ENCODE measurements around the gene XPR1.
"Not testable (repeated sequence)": the region's sequence is repeated elsewhere in the genome, so short reads cannot be mapped to it uniquely, and the experiment has no call there.

XPR1 gene

DNA sequence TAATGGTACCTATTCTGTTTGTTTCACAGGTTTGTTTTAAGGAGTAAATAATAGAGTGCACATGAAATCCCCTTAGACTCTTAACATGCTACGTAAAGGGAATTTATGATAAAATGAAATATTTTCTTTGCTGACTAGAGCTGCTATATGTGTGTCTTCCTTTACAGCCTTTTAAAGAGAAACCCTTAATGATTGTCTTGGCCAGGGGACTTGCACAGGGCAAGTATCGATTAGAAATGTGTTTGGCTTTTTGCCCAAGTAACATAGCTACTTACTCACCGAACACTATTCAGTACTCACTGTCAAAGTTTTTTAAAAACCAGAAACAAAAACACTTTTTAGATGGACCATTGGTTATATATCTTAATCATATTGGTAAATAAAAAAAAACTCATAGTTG, 209.6 kb downstream of the XPR1 start:
- DNase-seq (ENCODE audit: insufficient read length, low spot score) = no peak
- FAIRE-seq = no peak
- no peak for TF ChIP-seq SPI1 (IDR thresholded peaks at IDR 0.05; ENCODE audit: low read depth, low read length)
- TF ChIP-seq POU2F2 (IDR thresholded peaks at IDR 0.05; ENCODE audit: low read depth, low read length) = no peak
- TF ChIP-seq POLR2AphosphoS5 (IDR thresholded peaks at IDR 0.05; ENCODE audit: low read depth, low read length) = no peak
- TF ChIP-seq POLR2A (IDR thresholded peaks at IDR 0.05; ENCODE audit: low read depth, low read length) = no peak
- no peak for TF ChIP-seq TAF1 (IDR thresholded peaks at IDR 0.05; ENCODE audit: low read depth, low read length)
- TF ChIP-seq PAX5 (IDR thresholded peaks at IDR 0.05; ENCODE audit: insufficient read depth, low read length, severe bottlenecking) = no peak

DNA sequence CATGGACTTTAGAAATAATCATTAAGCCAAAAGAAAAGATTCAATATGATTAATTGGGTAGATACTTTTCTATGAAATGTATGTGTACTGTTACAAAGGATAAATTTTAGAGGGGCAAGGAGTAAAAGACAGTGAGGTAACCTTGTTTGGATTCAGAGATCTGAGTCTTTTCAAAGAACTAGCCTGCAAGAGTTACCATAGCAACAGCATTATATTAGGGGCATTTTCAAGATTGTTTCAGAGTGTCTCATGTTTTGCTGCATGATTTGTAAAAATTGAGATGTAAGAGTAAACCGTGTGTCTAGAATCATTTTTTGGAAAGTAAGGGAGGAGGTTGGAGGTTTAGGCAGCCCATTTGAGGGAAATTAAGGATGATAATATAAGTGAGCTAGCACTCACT, 210.2 kb downstream of the XPR1 start:
- FAIRE-seq (no peak), DNase-seq (ENCODE audit: insufficient read length, low spot score) (no peak)
- TF ChIP-seq SPI1 (IDR thresholded peaks at IDR 0.05; ENCODE audit: low read depth, low read length) = no peak
- TF ChIP-seq POLR2AphosphoS5 (IDR thresholded peaks at IDR 0.05; ENCODE audit: low read depth, low read length) = no peak
- no peak for TF ChIP-seq POLR2A (IDR thresholded peaks at IDR 0.05; ENCODE audit: low read depth, low read length)

- TF ChIP-seq POLR2AphosphoS5 (IDR thresholded peaks at IDR 0.05; ENCODE audit: low read depth, low read length) (no peak), POU2F2 (IDR thresholded peaks at IDR 0.05; ENCODE audit: low read depth, low read length) (no peak), POLR2A (IDR thresholded peaks at IDR 0.05; ENCODE audit: low read depth, low read length) (no peak), PAX5 (IDR thresholded peaks at IDR 0.05; ENCODE audit: insufficient read depth, low read length, severe bottlenecking) (no peak), SPI1 (IDR thresholded peaks at IDR 0.05; ENCODE audit: low read depth, low read length) (no peak), TAF1 (IDR thresholded peaks at IDR 0.05; ENCODE audit: low read depth, low read length) (no peak)
- no peak for FAIRE-seq
- no peak for DNase-seq (ENCODE audit: insufficient read length, low spot score)
These were observed 210.9 kb downstream of the XPR1 start for GRCh38 chr1:180842491-180843275.

- no peak for DNase-seq (ENCODE audit: insufficient read length, low spot score)
- no peak for FAIRE-seq
- TF ChIP-seq TAF1 (IDR thresholded peaks at IDR 0.05; ENCODE audit: low read depth, low read length) = no peak
- TF ChIP-seq POLR2AphosphoS5 (IDR thresholded peaks at IDR 0.05; ENCODE audit: low read depth, low read length) = no peak
- no peak for TF ChIP-seq PAX5 (IDR thresholded peaks at IDR 0.05; ENCODE audit: insufficient read depth, low read length, severe bottlenecking)
- no peak for TF ChIP-seq POLR2A (IDR thresholded peaks at IDR 0.05; ENCODE audit: low read depth, low read length)
- no peak for TF ChIP-seq SPI1 (IDR thresholded peaks at IDR 0.05; ENCODE audit: low read depth, low read length)
- TF ChIP-seq POU2F2 (IDR thresholded peaks at IDR 0.05; ENCODE audit: low read depth, low read length) = no peak
These were observed 213.5 kb downstream of the XPR1 start for GRCh38 chr1:180845352-180845751.

GRCh38 chr1:180848191-180848590, 216.4 kb downstream of the XPR1 start:
- DNase-seq (ENCODE audit: insufficient read length, low spot score) (no peak), FAIRE-seq (no peak)
- no peak for TF ChIP-seq POLR2A (IDR thresholded peaks at IDR 0.05; ENCODE audit: low read depth, low read length)
- no peak for TF ChIP-seq TAF1 (IDR thresholded peaks at IDR 0.05; ENCODE audit: low read depth, low read length)
- no peak for TF ChIP-seq POU2F2 (IDR thresholded peaks at IDR 0.05; ENCODE audit: low read depth, low read length)
- TF ChIP-seq POLR2AphosphoS5 (IDR thresholded peaks at IDR 0.05; ENCODE audit: low read depth, low read length) = no peak
- TF ChIP-seq SPI1 (IDR thresholded peaks at IDR 0.05; ENCODE audit: low read depth, low read length) = no peak
- no peak for TF ChIP-seq PAX5 (IDR thresholded peaks at IDR 0.05; ENCODE audit: insufficient read depth, low read length, severe bottlenecking)

DNA sequence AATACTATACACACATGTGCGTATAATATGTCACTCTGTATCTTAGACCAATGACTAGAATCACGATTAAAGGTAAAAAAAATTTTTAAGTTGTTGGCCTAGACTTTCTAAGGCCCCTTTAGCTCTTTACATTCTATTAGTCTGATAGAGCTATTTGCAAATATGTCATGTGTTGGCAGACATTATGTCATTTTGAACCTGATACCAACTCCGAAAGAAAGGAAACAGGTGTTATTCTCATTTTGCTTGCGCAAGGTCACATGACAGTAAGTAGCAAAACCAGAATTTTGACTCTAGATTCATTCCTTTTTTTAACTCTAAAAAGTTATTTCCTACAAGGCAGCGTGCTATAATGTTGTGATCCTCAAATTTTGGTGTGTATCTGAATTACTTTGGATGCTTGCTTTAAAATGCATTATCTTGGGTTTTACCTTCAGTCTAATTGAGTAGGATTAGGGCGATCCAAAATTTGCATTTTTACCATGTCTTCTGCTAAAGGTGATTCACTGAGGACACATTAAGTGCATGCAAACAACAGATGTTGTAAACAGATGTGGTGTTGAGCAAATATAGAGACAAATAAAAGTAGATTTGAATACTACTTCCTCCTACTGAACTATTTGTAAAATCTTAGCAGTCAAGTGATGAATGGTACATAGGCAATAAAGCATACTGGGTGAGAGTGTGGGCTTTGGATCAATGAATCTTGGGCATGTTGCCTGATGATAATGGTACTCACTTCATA, 217.4 kb downstream of the XPR1 start:
- DNase-seq (ENCODE audit: insufficient read length, low spot score) (no peak), FAIRE-seq (peak; percentile 20)
- TF ChIP-seq POLR2A (IDR thresholded peaks at IDR 0.05; ENCODE audit: low read depth, low read length) = no peak
- no peak for TF ChIP-seq POLR2AphosphoS5 (IDR thresholded peaks at IDR 0.05; ENCODE audit: low read depth, low read length)
- TF ChIP-seq TAF1 (IDR thresholded peaks at IDR 0.05; ENCODE audit: low read depth, low read length) = no peak
- no peak for TF ChIP-seq PAX5 (IDR thresholded peaks at IDR 0.05; ENCODE audit: insufficient read depth, low read length, severe bottlenecking)
- TF ChIP-seq SPI1 (IDR thresholded peaks at IDR 0.05; ENCODE audit: low read depth, low read length) = no peak
- no peak for TF ChIP-seq POU2F2 (IDR thresholded peaks at IDR 0.05; ENCODE audit: low read depth, low read length)

DNA sequence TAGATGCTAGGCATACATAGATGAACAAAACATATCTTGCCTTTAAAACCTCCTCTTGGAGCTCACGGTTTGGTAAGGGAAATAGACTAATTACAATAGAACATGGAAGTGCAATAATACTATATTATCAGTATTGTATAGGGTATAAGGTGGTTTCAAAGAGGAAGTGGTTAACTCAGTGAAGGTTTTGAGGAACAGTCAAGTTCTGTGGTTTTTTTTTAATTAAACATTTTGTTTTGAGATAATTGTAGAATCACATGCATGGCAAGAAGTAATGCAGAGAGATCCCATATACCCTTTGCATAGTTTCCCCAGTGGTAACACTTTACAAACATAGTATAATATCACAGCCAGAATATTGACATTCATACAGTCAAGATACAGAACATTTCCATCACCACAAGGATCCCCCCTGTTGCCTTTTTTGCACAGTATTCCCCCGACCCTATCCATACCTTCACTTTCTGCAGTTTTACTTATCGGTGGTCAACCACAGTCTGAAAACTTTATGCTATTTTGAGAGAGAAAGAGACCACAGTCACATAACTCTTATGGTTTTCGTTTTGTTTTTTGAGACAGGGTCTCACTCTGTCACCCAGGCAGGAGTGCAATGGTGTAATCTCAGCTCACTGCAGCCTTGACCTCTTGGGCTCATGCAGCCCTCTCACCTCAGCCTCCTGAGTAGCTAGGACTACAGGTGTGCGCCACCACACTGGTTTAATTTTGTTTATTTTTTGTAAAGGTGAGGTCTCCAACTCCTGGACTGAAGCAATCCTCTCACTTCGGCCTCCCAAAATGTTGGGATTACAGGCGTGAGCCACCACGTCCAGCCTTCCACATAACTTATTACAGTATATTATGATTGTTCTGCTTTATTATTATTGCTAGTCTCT, 220.4 kb downstream of the XPR1 start:
- FAIRE-seq (no peak), DNase-seq (ENCODE audit: insufficient read length, low spot score) (no peak)
- TF ChIP-seq SPI1 (IDR thresholded peaks at IDR 0.05; ENCODE audit: low read depth, low read length) = peak; percentile 74
- TF ChIP-seq TAF1 (IDR thresholded peaks at IDR 0.05; ENCODE audit: low read depth, low read length) = no peak

- TF ChIP-seq SPI1 (IDR thresholded peaks at IDR 0.05; ENCODE audit: low read depth, low read length) (no peak), POLR2A (IDR thresholded peaks at IDR 0.05; ENCODE audit: low read depth, low read length) (no peak), TAF1 (IDR thresholded peaks at IDR 0.05; ENCODE audit: low read depth, low read length) (no peak), POLR2AphosphoS5 (IDR thresholded peaks at IDR 0.05; ENCODE audit: low read depth, low read length) (no peak), POU2F2 (IDR thresholded peaks at IDR 0.05; ENCODE audit: low read depth, low read length) (no peak), PAX5 (IDR thresholded peaks at IDR 0.05; ENCODE audit: insufficient read depth, low read length, severe bottlenecking) (no peak)
- FAIRE-seq (no peak), DNase-seq (ENCODE audit: insufficient read length, low spot score) (no peak)
These were observed 222.2 kb downstream of the XPR1 start for GRCh38 chr1:180854001-180854400.

- TF ChIP-seq PAX5 (IDR thresholded peaks at IDR 0.05; ENCODE audit: insufficient read depth, low read length, severe bottlenecking) = no peak
- TF ChIP-seq POLR2AphosphoS5 (IDR thresholded peaks at IDR 0.05; ENCODE audit: low read depth, low read length) = no peak
- TF ChIP-seq POU2F2 (IDR thresholded peaks at IDR 0.05; ENCODE audit: low read depth, low read length) = no peak
- no peak for TF ChIP-seq POLR2A (IDR thresholded peaks at IDR 0.05; ENCODE audit: low read depth, low read length)
- no peak for TF ChIP-seq TAF1 (IDR thresholded peaks at IDR 0.05; ENCODE audit: low read depth, low read length)
- peak; percentile 41 for FAIRE-seq
- DNase-seq (ENCODE audit: insufficient read length, low spot score) = no peak
These were observed 222.6 kb downstream of the XPR1 start for GRCh38 chr1:180854456-180854855.

DNA sequence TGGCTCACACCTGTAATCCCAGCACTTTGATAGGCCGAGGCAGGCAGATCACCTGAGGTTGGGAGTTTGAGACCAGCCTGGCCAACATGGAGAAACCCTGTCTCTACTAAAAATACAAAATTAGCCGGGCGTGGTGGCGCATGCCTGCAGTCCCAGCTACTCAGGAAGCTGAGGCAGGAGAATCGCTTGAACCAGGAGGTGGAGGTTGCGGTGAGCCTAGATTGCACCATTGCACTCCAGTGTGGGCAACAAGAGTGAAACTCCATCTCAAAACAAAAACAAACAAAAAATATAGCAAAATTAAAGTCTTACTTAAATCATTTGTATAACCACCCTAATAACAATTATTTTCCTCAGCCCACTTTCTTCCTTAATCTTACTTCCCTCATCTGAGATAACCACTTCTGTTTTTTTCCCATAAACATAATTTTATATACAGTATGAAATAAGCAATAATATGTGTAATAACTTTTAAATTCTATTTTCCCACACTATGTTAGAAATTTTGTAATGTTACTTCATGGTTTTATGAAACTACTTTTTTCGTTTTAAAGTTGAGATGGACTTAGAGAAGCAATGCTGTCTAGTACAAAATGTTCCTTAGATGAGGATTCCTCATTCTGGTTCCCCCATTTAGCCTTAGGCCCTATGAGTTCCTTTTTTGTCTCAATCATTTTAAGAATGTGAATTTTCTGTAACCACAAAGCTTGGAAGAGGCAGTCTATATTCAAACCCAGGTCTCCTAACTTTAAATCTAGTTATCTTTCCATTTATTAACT, 226.3 kb downstream of the XPR1 start:
- not testable (repeated sequence) for FAIRE-seq; DNase-seq (ENCODE audit: insufficient read length, low spot score)
